Measurements from ENCODE around the gene ASAP3. TPM values are rescaled to one million over a fixed set of nuclear protein-coding genes. Genes with fewer than 3 reads are reported as not detected.

ASAP3 gene
- total and polyA plus RNA-seq, 8 donors, result 17.9 to 37.4 (median 25.3) TPM

DNA sequence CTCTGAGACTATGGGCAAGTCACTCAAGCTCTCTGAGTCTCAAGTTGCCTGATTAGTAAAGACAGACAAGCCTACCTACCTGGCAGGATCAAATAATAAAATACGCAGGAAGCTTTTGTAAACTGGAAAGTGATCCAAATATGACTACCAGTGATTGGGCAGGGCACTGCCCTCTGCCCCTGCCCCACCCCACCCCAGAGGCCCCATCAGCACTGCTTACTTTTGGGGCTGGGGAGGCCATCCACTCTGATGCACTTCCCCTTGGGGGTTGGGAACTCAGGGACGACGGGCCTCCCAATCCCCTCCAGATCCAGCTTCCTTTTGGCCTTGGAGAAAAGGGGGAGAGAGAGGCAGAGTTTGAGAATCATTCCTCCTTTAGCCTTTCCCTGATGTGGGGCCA is 40.2 kb upstream of the ASAP3 start:
- no peak for TF ChIP-seq CTCF (IDR thresholded peaks at IDR 0.05)
- ATAC-seq (no peak), FAIRE-seq (no peak), DNase-seq (no peak)
- intact Hi-C loops (cut with DNase I), result no loop called here
- Histone ChIP-seq H3K9me3 (no peaks in the 10 kb centered on the region), H3K27me3 (no peaks in the 10 kb centered on the region), H3K4me3 (no peak overlapping the region), H3K4me1 (peaks cover 0 to 8% (median 0%) of the 10 kb centered on the region in 3 donors), H3K36me3 (no peaks in the 10 kb centered on the region), H3K27ac (no peak overlapping the region)
- 74 to 82% methylated on average over 3 of the region's 3 CpGs for WGBS, 2 donors

DNA sequence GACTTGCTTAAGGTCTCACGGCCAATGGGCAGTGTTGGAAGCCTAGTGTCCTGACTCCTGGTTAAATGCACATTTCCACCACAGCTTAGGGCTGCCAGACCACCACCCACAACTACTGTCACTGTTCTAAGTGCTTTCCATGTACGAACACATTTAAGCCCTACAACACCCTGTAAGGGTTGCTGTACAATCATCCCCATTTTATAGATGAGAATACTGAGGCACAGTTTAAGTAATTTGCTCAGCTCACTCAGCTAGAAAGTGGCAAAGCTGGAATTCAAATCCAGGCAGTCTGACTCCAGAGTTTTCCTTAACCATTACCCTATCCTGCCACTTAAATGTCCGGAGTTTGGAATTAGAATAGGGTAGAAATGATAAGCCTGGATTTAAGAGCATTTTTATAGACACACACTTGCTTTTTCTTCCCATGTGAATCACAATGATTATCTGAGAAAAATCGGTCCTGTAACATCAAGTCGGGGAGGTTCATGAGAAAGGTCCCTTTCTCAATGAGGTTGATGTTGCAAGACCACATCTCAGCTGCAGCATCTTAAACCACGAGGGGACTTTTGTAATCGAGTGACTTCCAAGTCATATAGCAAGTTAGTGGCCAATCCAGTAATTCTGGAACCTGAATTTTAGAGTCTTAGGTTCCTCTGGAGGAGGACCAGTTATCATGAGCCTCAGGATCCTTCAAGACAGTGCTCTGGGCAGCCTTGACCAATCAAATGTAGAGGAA is 38.4 kb upstream of the ASAP3 start:
- no peak overlapping the region for H3K27ac ChIP-seq
- no peak overlapping the region for H3K4me3 ChIP-seq
- H3K4me1 ChIP-seq, result no peaks in the 10 kb centered on the region
- no peak for TF ChIP-seq CTCF (IDR thresholded peaks at IDR 0.05)
- intact Hi-C loops (cut with DNase I), result no loop called here
- no peaks in the 10 kb centered on the region for H3K27me3 ChIP-seq
- no peak for DNase-seq
- H3K36me3 ChIP-seq, result no peaks in the 10 kb centered on the region
- 85 to 90% methylated on average over 7 of the region's 7 CpGs for WGBS, 2 donors
- no peaks in the 10 kb centered on the region for H3K9me3 ChIP-seq
- no peak for FAIRE-seq
- no peak for ATAC-seq

GRCh38 chr1:23521588-23521987 is 37.6 kb upstream of the ASAP3 start:
- DNase-seq (no peak), ATAC-seq (no peak), FAIRE-seq (no peak)
- Histone ChIP-seq H3K27ac (no peak overlapping the region), H3K9me3 (no peaks in the 10 kb centered on the region), H3K27me3 (no peaks in the 10 kb centered on the region), H3K36me3 (no peaks in the 10 kb centered on the region), H3K4me1 (no peaks in the 10 kb centered on the region), H3K4me3 (no peak overlapping the region)
- TF ChIP-seq CTCF (IDR thresholded peaks at IDR 0.05), result no peak
- intact Hi-C loops (cut with DNase I), result no loop called here
- WGBS, 2 donors, result 94% methylated on average over 16 of the region's 16 CpGs

DNA sequence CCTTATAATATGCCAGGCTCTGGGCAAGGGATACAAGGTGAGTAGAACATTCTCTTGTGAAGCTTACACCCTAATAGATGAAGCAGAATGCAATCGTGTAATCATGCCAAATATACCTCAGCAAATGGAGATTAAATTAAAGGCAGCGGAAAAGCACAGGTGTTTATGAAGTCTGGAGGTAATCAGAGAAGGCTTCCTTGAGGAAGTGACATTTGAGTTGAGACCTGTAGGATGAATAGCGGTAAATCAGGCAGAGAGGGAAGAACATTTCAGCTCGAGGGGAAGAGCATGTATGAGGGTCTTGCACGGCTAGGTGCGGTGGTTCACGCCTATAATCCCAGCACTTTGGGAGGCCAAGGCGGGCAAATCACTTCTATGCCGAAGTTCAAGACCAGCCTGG is 33.6 kb upstream of the ASAP3 start:
- TF ChIP-seq CTCF (IDR thresholded peaks at IDR 0.05), result no peak
- FAIRE-seq, result no peak
- ATAC-seq, result no peak

GRCh38 chr1:23515905-23516304 is 31.9 kb upstream of the ASAP3 start:
- H3K27me3 ChIP-seq, result no peaks in the 10 kb centered on the region
- no peaks in the 10 kb centered on the region for H3K36me3 ChIP-seq
- FAIRE-seq (no peak), DNase-seq (no peak), ATAC-seq (no peak)
- WGBS, 2 donors, result 95 to 97% methylated on average over 4 of the region's 4 CpGs
- TF ChIP-seq CTCF (IDR thresholded peaks at IDR 0.05), result no peak
- no peak overlapping the region for H3K4me3 ChIP-seq
- no peaks in the 10 kb centered on the region for H3K4me1 ChIP-seq
- no peaks in the 10 kb centered on the region for H3K9me3 ChIP-seq
- intact Hi-C loops (cut with DNase I), result no loop called here
- no peak overlapping the region for H3K27ac ChIP-seq

More for the DNA sequence above, 33.6 kb upstream of the ASAP3 start:
- Histone ChIP-seq H3K27me3 (no peaks in the 10 kb centered on the region), H3K4me1 (no peaks in the 10 kb centered on the region), H3K4me3 (no peak overlapping the region), H3K27ac (no peak overlapping the region), H3K9me3 (no peaks in the 10 kb centered on the region), H3K36me3 (no peaks in the 10 kb centered on the region)
- DNase-seq, result no peak
- intact Hi-C loops (cut with DNase I), result no loop called here
- WGBS, 2 donors, result 86 to 87% methylated on average over 9 of the region's 9 CpGs
